ENCODE measurements around the gene DISC1.

DNA sequence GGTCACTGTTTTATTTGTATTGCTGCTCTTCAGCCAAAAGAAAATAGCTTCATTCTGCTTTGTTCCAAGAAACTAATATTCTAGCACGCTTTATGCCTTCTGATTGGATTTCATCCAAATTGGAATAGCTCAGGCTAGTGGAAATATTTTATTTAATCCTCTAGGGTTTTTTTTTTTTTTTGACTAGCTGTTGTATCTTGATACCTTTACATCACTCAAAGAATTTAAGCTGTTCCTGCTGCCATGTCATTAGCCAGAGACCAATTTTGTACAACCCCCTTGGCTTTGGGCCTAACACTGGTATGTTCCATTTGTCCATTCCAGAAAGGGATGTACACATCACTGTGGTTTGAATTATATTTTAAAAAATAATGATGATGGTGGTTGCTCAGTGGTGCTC, 103.0 kb downstream of the DISC1 start:
- TF ChIP-seq, protein P1, sequence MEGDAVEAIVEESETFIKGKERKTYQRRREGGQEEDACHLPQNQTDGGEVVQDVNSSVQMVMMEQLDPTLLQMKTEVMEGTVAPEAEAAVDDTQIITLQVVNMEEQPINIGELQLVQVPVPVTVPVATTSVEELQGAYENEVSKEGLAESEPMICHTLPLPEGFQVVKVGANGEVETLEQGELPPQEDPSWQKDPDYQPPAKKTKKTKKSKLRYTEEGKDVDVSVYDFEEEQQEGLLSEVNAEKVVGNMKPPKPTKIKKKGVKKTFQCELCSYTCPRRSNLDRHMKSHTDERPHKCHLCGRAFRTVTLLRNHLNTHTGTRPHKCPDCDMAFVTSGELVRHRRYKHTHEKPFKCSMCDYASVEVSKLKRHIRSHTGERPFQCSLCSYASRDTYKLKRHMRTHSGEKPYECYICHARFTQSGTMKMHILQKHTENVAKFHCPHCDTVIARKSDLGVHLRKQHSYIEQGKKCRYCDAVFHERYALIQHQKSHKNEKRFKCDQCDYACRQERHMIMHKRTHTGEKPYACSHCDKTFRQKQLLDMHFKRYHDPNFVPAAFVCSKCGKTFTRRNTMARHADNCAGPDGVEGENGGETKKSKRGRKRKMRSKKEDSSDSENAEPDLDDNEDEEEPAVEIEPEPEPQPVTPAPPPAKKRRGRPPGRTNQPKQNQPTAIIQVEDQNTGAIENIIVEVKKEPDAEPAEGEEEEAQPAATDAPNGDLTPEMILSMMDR (IDR thresholded peaks at IDR 0.05; ENCODE audit: low read depth, low read length), result no peak
- TF ChIP-seq POLR2A (IDR thresholded peaks at IDR 0.05; ENCODE audit: extremely low read depth, insufficient read length), result no peak

Data from NB4 (cell line).